Activated CD4-positive, alpha-beta T cell treated with anti-CD3 and anti-CD28 coated beads, Interleukin-2, Interleukin-4, amounts not matched to agents 100 ng/mL and 50 ng/mL, durations not matched to agents 16 hours and 8 hours (primary cell): Measurements from ENCODE around the gene MICALL1.

Experiments used
- DNase-seq: peaks from one replicate; pipeline ENCODE4 v3.0.0-alpha.2; 2020; ENCODE audit warnings: low spot score

The MICALL1 gene

DNA sequence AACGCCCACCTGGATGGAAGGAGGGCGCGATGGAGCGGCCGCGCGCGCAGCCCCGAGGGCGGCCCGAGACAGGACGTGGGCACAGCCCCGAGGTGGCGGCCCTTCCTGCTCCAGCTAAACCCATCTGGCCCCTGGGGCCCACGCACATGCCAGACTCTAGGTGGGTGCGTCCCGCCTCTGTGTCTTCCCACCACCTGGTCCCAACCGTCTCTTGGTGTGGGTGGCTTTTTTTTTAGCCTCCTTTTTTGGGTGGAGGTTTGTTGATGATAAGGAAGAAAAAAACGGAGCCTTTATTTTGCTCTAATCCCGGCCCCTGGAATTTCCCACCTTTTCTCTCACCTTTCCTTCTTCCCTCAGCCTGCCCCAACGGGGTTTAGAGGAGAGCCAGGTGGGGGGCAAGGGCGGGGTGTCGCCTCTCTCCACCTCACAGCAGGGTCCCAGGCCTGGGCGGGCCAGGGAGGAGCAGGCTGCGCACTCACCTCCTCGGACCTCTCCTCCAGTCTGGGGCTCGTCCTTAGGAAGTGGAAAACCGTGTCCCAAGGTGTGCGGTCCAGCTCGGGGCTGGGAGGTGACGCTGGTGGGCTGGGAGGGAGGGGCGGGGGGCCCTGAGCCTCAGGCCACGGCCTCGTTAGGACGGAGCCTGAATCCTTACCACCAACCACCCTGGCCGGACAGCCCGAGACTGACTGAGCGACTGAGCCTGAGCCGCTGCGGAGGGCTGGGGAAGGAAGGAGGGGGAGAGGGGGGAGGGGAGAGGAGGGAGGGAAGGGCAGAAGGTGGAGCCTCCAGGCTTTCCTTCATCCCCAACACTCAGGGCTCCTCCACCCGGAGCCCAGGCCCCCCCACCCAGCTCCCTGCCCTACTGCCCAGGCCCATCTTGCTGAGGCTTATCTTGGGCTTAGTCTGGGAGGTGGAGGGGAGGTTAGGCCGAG lies 78.0 kb downstream of the MICALL1 start, which contains the start of gene SOX10:
Gene SOX10 (minus strand): TSS at position 696 of the 932 bp plus-strand sequence. CDS start 771 bp downstream, outside the sequence.
- DNase-seq = no peak

DNA sequence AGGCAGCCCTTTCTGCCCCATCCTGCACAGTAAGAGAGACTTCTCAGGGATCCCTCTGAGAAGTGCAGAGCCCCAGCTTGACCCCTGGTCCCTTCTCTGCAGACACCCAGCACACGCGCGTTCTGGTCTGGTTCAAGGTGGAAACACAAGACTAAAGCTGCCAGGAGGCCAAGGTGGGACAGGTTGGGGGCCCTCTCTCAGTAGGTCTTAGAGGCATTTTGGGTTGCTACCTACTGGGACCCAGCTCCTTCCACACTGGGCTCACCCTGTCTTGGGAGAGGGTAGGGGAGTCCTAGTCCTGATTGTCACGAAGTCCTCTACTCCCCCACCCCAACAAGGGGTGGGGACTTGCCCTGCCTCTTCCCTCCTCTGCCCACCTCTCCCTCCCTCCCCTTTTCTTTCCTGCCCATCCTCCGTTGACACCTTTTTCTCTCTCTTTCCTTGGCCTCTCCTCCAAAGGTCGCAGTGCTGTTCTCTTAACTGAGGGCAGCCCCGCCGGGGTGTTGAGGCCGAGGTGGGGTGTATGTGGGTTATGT lies 79.0 kb downstream of the MICALL1 start:
- no peak for DNase-seq

- no peak for DNase-seq
These were observed 79.7 kb downstream of the MICALL1 start for GRCh38 chr22:37985751-37986281.

DNA sequence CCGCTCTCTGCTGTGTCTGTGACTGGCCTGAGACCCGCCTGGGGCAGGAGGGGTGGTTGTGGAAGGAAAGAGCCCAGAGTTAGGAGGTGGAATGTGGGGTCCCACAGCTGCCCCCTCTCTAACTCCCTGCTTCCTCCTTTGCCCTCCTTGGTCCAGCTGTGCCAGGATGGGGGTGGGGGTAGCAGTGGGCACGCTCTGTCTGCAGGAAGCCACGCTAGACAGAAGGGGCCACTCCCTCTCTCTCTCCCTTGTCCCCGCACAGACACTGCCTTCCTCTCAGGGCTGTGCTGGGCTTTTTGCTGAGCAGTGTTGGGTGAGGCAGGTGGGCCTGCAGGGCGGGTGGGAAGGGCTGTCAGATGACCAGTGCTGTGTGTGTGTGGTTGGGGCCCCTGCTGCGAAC lies 80.3 kb downstream of the MICALL1 start:
- DNase-seq = no peak

- no peak for DNase-seq
These were observed 83.3 kb downstream of the MICALL1 start for GRCh38 chr22:37989146-37990045.

DNA sequence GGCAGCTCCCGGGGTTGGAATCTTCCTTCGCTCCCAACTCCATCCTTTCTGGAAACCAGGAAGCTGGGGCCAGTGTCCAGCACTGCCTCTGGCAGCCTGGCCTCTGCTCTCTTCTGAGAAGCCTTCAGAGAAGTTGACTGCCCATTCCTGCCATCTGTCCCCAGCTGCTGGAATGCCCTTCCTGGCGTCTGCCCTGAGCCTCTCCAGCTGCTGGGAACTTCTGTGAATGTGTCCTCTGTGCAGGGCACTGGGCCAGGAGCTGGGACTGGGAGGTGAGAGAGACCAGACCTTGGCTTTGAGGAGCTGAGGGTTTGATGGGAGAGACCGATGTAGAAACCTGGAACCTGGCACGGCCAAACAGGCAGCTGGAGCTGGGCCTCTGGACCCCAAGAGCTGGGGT lies 84.2 kb downstream of the MICALL1 start:
- no peak for DNase-seq

GRCh38 chr22:37990862-37991261 lies 84.8 kb downstream of the MICALL1 start:
- DNase-seq = no peak

- DNase-seq = no peak
These were observed 85.8 kb downstream of the MICALL1 start for GRCh38 chr22:37991731-37992442.
